Smooth muscle cell of the umbilical artery (primary cell): ENCODE results near the gene SOWAHB. TPM values are rescaled to one million over a fixed set of nuclear protein-coding genes. Genes with fewer than 3 reads are reported as not detected.

Source experiments
- total RNA-seq: library from RNA; depleted of rRNA; stranded (reverse); fragments of >200 nt; gene quantifications from 2 replicates; pipeline ENCODE4 v1.2.3, GENCODE V29; 2014

Gene SOWAHB, protein sequence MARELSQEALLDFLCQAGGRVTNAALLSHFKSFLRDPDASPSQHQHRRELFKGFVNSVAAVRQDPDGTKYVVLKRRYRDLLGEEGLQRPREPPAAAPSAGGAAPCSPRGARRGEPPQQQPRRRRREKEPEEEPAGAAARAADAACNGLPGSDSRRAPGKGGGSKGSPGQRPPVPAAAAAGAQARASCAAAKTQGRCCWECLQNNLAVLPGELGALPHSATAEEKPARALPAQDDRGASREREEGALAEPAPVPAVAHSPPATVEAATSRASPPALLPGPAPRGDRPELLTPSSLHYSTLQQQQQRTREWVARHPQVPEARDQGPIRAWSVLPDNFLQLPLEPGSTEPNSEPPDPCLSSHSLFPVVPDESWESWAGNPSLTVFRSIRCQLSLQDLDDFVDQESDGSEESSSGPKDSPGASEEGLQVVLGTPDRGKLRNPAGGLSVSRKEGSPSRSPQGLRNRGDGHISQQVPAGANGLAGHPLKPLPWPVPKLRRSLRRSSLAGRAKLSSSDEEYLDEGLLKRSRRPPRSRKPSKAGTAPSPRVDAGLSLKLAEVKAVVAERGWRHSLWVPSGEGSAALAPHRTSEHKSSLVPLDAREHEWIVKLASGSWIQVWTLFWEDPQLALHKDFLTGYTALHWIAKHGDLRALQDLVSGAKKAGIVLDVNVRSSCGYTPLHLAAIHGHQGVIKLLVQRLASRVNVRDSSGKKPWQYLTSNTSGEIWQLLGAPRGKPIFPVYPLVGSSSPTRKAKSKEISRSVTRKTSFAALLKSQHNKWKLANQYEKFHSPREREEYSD
- total RNA-seq, result under 0.01 and 0.05 TPM in 2 replicates

DNA sequence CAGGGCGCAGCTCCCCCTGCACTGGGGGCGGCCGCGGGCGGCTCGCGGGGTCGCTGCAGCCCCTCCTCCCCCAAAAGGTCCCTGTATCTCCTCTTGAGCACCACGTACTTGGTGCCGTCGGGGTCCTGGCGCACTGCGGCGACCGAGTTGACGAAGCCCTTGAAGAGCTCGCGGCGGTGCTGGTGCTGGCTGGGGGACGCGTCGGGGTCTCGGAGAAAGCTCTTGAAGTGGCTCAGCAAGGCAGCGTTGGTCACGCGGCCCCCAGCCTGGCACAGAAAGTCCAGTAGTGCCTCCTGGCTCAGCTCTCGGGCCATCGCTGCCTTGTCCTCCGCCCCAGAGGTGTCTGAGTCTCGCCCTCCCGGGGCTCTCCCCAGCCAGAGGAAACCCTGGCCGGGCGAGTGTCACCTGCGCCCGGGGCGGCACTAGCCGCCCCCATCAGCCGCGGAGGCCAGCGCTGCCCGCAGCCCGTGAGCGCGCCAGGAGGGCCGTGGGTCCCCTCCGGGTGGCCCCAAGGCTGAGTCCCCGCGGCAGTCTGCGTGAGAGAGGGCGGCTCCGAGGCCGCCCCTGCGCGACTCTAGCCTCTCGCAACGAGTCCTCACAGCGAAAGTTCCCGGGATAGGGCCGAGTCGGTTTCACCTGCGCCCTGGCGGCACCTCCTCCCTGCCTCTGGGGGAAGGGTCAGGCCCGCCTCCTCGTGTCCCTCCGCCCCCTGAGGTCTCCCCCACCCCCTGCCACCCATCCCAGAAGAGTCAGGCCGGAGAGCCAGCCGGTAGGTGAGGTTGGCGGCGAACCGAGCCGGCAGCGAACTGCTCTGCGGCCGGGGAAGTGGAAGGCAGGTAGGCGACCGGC lies at the start of gene SOWAHB:
Gene SOWAHB (minus strand): TSS at position 609 of the 849 bp plus-strand sequence. CDS start 295 bp downstream, at position 314.

Other genes starting within 250 kb of the SOWAHB start
- gene SEPTIN11, start 51.6 kb upstream of the SOWAHB start, total RNA-seq, result 178 and 313 TPM in 2 replicates
- 144 and 158 TPM in 2 replicates for gene CCNI, start 177.8 kb upstream of the SOWAHB start, total RNA-seq